ENCODE results near the gene AGBL4.

- no peak for TF ChIP-seq POLR2AphosphoS5 (IDR thresholded peaks at IDR 0.05)
- TF ChIP-seq CTCF (IDR thresholded peaks at IDR 0.05) = no peak
- TF ChIP-seq POLR2A (IDR thresholded peaks at IDR 0.05; ENCODE audit: low read depth) = no peak
These were observed 705.5 kb downstream of the AGBL4 start for GRCh38 chr1:49318218-49318617.
